HG02840 (cell line): ENCODE results near the gene KSR2.

Source experiments
- ATAC-seq: cut with Tn5 transposase; IDR thresholded peaks from one replicate; pipeline ENCODE4 v1.9.1; 2021; ENCODE audit warnings: mild to moderate bottlenecking, moderate library complexity, moderate number of reproducible peaks; ENCODE audit not compliant: unreplicated experiment, low FRiP score

KSR2 gene

GRCh38 chr12:117438809-117439208, 530.0 kb downstream of the KSR2 start:
- ATAC-seq: no peak

GRCh38 chr12:117437516-117438255, 531.1 kb downstream of the KSR2 start:
- ATAC-seq: no peak

GRCh38 chr12:117433878-117434277, 534.9 kb downstream of the KSR2 start:
- no peak for ATAC-seq

- ATAC-seq: no peak
Observed at GRCh38 chr12:117430246-117430645, 538.5 kb downstream of the KSR2 start.

- no peak for ATAC-seq
Observed at GRCh38 chr12:117427211-117427610, 541.6 kb downstream of the KSR2 start.

- no peak for ATAC-seq
Observed at GRCh38 chr12:117421987-117422386, 546.8 kb downstream of the KSR2 start.

- ATAC-seq: no peak
Observed at GRCh38 chr12:117421068-117421752, 547.6 kb downstream of the KSR2 start.

- no peak for ATAC-seq
Observed at GRCh38 chr12:117417004-117417403, 551.8 kb downstream of the KSR2 start.

- ATAC-seq: no peak
Observed at GRCh38 chr12:117412465-117413188, 556.2 kb downstream of the KSR2 start.

GRCh38 chr12:117409286-117409685, 559.5 kb downstream of the KSR2 start:
- ATAC-seq: no peak

GRCh38 chr12:117408161-117408791, 560.5 kb downstream of the KSR2 start:
- ATAC-seq: no peak

- no peak for ATAC-seq
Observed at GRCh38 chr12:117404940-117405339, 563.9 kb downstream of the KSR2 start.

- no peak for ATAC-seq
Observed at GRCh38 chr12:117404203-117404853, 564.5 kb downstream of the KSR2 start.

GRCh38 chr12:117403586-117404139, 565.1 kb downstream of the KSR2 start:
- no peak for ATAC-seq
